ENCODE data around the gene RBM15. TPM values are rescaled to one million over a fixed set of nuclear protein-coding genes. Genes with fewer than 3 reads are reported as not detected.

Gene RBM15
- total and polyA plus RNA-seq, 2 of the 4 experiments (the other 2 are of a cell fraction), result 6.3 to 31.7 TPM

DNA sequence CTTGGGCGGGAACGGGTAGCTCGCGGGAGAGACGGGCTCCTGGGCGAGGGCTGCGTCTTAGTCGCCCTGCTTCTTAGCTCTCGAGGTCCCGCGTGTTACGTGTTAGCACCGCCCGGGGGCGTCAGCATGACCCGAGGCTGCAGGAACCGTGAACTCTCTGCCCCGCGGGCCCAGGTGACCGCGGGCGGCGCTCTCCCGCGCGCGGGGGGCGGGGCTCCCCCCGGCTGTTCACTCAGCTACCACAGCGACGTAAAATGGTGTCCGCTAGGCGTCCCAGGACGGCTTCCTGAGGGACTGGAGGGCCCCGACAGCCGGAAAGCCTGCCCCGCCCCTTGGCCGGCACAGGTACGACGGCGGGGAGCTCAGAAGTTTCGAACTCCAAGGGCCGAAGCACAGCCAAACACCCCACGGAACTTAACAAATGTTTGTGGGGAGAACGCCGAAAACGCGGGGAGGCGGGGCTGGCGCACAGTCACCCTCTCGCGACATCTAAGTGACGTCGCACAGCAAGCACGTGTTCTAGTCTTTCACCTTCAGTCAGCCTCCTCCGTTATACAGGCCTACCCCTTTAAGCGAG is 780 bp upstream of the RBM15 start:
- Histone ChIP-seq H4K5ac (ENCODE audit: low read depth, low read length) (peak overlapping the region; percentile 87), H3K14ac (replicated peaks; ENCODE audit: low read depth, low read length) (peak overlapping the region; percentile 20; the same call in 1 of the 2 replicates), H2AFZ (replicated peaks; ENCODE audit: low read length, poor library complexity) (peak overlapping the region; percentile 97), H4K8ac (ENCODE audit: low read depth in 2 of 2, low read length in 2 of 2) (peak overlapping the region; percentile 86 to 94), H4K20me1 (ENCODE audit: insufficient read depth, low read length) (peaks cover 35% of the 10 kb centered on the region), H3K4me3 (ENCODE audit: insufficient read depth, low read depth, low read length) (peak overlapping the region; percentile 62), H3K4me1 (ENCODE audit: control insufficient read depth, insufficient read depth, low read length) (peaks cover 18% of the 10 kb centered on the region), H4K91ac (ENCODE audit: insufficient read depth, low read depth, low read length) (peak overlapping the region; percentile 97; the same call in 1 of the 2 replicates), H2BK20ac (ENCODE audit: low read depth, low read length) (no peak overlapping the region), H3K9me3 (ENCODE audit: control insufficient read depth, insufficient read depth, low read length) (no peaks in the 10 kb centered on the region), H2BK5ac (ENCODE audit: low read depth, low read length, poor library complexity, severe bottlenecking) (peak overlapping the region; percentile 73), H3K56ac (ENCODE audit: extremely low read depth, insufficient read depth, low read length) (peak overlapping the region; percentile 35), H2BK120ac (ENCODE audit: low read depth, low read length) (peak overlapping the region; percentile 78), H3K9me1 (ENCODE audit: insufficient read depth, low read length) (peaks cover 12% of the 10 kb centered on the region), H3K23ac (ENCODE audit: low read depth, low read length) (peak overlapping the region; percentile 72; the same call in 1 of the 2 replicates), H3K9ac (ENCODE audit: low read depth, low read length) (peak overlapping the region; percentile 53), H2BK15ac (ENCODE audit: low read depth, low read length) (peak overlapping the region; percentile 16; the same call in 1 of the 3 replicates), H3K36me3 (ENCODE audit: control insufficient read depth, insufficient read depth, low read length) (peaks cover 17% of the 10 kb centered on the region), H2AK5ac (ENCODE audit: low read depth, low read length) (no peak overlapping the region), H3K79me1 (ENCODE audit: low read depth in 1 of 2, low read length in 2 of 2) (peaks cover 0 to 34% of the 10 kb centered on the region in 2 experiments; a peak in 2 of 4 replicates), H3K27ac (ENCODE audit: insufficient read depth, low read length) (peak overlapping the region; percentile 79), H2AK9ac (replicated peaks; ENCODE audit: low read depth, low read length, poor library complexity) (peak overlapping the region; percentile 90), H3K4me2 (ENCODE audit: low read depth, low read length) (peak overlapping the region; percentile 95), H3K27me3 (ENCODE audit: control insufficient read depth, insufficient read depth, low read length) (no peaks in the 10 kb centered on the region), H3K18ac (ENCODE audit: low read depth, low read length) (peak overlapping the region; percentile 40; the same call in 1 of the 2 replicates), H3K4ac (ENCODE audit: low read depth, low read length) (peak overlapping the region; percentile 77)
- POLR2A ChIA-PET (ENCODE audit: unreplicated experiment), result no interaction called here
- WGBS, 2 experiments (ENCODE audit: extremely low coverage in 2 of 2, insufficient read length in 1 of 2), result 0% methylated on average over 31 of the region's 57 CpGs; no CpG with 5 or more reads in 1 of the 2 experiments
- no TSS peak for BruUV-seq (replicated peaks)
- CTCF ChIA-PET, result interaction anchor here (0.6 to 3.0 kb wide), 8 partner anchors 11 to 158 kb away, joined by 3 to 9 read pairs (median 4); no protein-coding TSS in a partner anchor
- 0 out of 2 replicates have a peak, but pooled peaks have one; percentile 39 for TF ChIP-seq CHD1 (IDR thresholded peaks at IDR 0.05; ENCODE audit: low read depth, low read length)
- TF ChIP-seq, protein P1, sequence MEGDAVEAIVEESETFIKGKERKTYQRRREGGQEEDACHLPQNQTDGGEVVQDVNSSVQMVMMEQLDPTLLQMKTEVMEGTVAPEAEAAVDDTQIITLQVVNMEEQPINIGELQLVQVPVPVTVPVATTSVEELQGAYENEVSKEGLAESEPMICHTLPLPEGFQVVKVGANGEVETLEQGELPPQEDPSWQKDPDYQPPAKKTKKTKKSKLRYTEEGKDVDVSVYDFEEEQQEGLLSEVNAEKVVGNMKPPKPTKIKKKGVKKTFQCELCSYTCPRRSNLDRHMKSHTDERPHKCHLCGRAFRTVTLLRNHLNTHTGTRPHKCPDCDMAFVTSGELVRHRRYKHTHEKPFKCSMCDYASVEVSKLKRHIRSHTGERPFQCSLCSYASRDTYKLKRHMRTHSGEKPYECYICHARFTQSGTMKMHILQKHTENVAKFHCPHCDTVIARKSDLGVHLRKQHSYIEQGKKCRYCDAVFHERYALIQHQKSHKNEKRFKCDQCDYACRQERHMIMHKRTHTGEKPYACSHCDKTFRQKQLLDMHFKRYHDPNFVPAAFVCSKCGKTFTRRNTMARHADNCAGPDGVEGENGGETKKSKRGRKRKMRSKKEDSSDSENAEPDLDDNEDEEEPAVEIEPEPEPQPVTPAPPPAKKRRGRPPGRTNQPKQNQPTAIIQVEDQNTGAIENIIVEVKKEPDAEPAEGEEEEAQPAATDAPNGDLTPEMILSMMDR (conservative IDR thresholded peaks at IDR 0.05; ENCODE audit: low read depth, low read length), result peak; percentile 47
- TF ChIP-seq FOS (IDR thresholded peaks at IDR 0.05; ENCODE audit: low read depth, low read length), result no peak; the same call in 1 of the 2 replicates
- TF ChIP-seq POLR2A (IDR thresholded peaks at IDR 0.05; ENCODE audit: low read depth, low read length), result peak; percentile 85
- no peak for TF ChIP-seq MAZ (IDR thresholded peaks at IDR 0.05; ENCODE audit: borderline replicate concordance, low read depth, low read length)
- TF ChIP-seq BHLHE40 (IDR thresholded peaks at IDR 0.05; ENCODE audit: low read depth, low read length), result peak; percentile 69; the same call in 1 of the 2 replicates
- peak; percentile 79; the same call in 1 of the 2 replicates for TF ChIP-seq USF2 (IDR thresholded peaks at IDR 0.05; ENCODE audit: low read depth, low read length)
- peak; percentile 26; the same call in 1 of the 2 replicates for TF ChIP-seq MXI1 (IDR thresholded peaks at IDR 0.05; ENCODE audit: borderline replicate concordance, low read depth, low read length)
- ATAC-seq (ENCODE audit: low read depth), result peak; percentile 76
- no peak for DNase-seq
- intact Hi-C loops (cut with micrococcal nuclease) (loop anchor here (2.0 kb wide), 2 partner anchors 52 to 122 kb away; partner anchors contain the start of gene SLC16A4), dilution Hi-C loops (cut with HindIII; ENCODE audit: low sequenced_read_pairs, unreplicated experiment) (no loop called here), in situ Hi-C loops (cut with MboI; ENCODE audit: low sequenced_read_pairs) (loop anchor here (10.0 kb wide), 1 partner anchor 126 kb away; no protein-coding TSS in a partner anchor)

Data from IMR-90 (cell line).